ENCODE results near the gene ZDHHC14.
"Not testable (repeated sequence)": the region's sequence is repeated elsewhere in the genome, so short reads cannot be mapped to it uniquely, and the experiment has no call there.

The ZDHHC14 gene

GRCh38 chr6:157571950-157572349, 191.0 kb downstream of the ZDHHC14 start:
- DNase-seq (ENCODE audit: low read depth), result no peak

- DNase-seq (ENCODE audit: low read depth), result no peak
Measured at GRCh38 chr6:157574851-157575424, 193.9 kb downstream of the ZDHHC14 start.

- DNase-seq (ENCODE audit: low read depth), result no peak
Measured at GRCh38 chr6:157575436-157576145, 194.6 kb downstream of the ZDHHC14 start.

- not testable (repeated sequence) for DNase-seq (ENCODE audit: low read depth)
Measured at GRCh38 chr6:157576991-157577390, 196.0 kb downstream of the ZDHHC14 start.

GRCh38 chr6:157578527-157578926, 197.5 kb downstream of the ZDHHC14 start:
- DNase-seq (ENCODE audit: low read depth), result not testable (repeated sequence)

GRCh38 chr6:157579467-157580031, 198.6 kb downstream of the ZDHHC14 start:
- DNase-seq (ENCODE audit: low read depth), result no peak

- no peak for DNase-seq (ENCODE audit: low read depth)
Measured at GRCh38 chr6:157584036-157584435, 203.0 kb downstream of the ZDHHC14 start.

- DNase-seq (ENCODE audit: low read depth), result no peak
Measured at GRCh38 chr6:157585274-157586087, 204.5 kb downstream of the ZDHHC14 start.

- no peak for DNase-seq (ENCODE audit: low read depth)
Measured at GRCh38 chr6:157586088-157586414, 205.1 kb downstream of the ZDHHC14 start.

- no peak for DNase-seq (ENCODE audit: low read depth)
Measured at GRCh38 chr6:157586476-157587126, 205.6 kb downstream of the ZDHHC14 start.

GRCh38 chr6:157587127-157587926, 206.3 kb downstream of the ZDHHC14 start:
- DNase-seq (ENCODE audit: low read depth), result no peak

GRCh38 chr6:157590654-157591053, 209.7 kb downstream of the ZDHHC14 start:
- DNase-seq (ENCODE audit: low read depth), result not testable (repeated sequence)

GRCh38 chr6:157592541-157592940, 211.6 kb downstream of the ZDHHC14 start:
- no peak for DNase-seq (ENCODE audit: low read depth)

GRCh38 chr6:157592980-157593379, 212.0 kb downstream of the ZDHHC14 start:
- DNase-seq (ENCODE audit: low read depth), result no peak

GRCh38 chr6:157593596-157593995, 212.6 kb downstream of the ZDHHC14 start:
- DNase-seq (ENCODE audit: low read depth), result no peak

GRCh38 chr6:157594292-157594691, 213.3 kb downstream of the ZDHHC14 start:
- DNase-seq (ENCODE audit: low read depth), result no peak

GRCh38 chr6:157595768-157596167, 214.8 kb downstream of the ZDHHC14 start:
- DNase-seq (ENCODE audit: low read depth), result no peak

GRCh38 chr6:157596461-157596860, 215.5 kb downstream of the ZDHHC14 start:
- no peak for DNase-seq (ENCODE audit: low read depth)

GRCh38 chr6:157596886-157597285, 215.9 kb downstream of the ZDHHC14 start:
- DNase-seq (ENCODE audit: low read depth), result no peak

- no peak for DNase-seq (ENCODE audit: low read depth)
Measured at GRCh38 chr6:157597461-157598312, 216.7 kb downstream of the ZDHHC14 start.

All from HS-5 (cell line).